HEK293T (cell line): ENCODE measurements around the gene CRYBB1.

ENCODE experiments used
- CTCF ChIA-PET: fragments of 350-600 bp; formaldehyde crosslinking; extraction: SDS; loops from one replicate; lab custom pipeline; 2021; ENCODE audit warnings: antibody characterized with exemption, inconsistent platforms; lab: Yijun Ruan, JAX
- POLR2A ChIA-PET: fragments of 350-600 bp; formaldehyde crosslinking; extraction: SDS; loops from one replicate; lab custom pipeline; 2020; ENCODE audit warnings: antibody characterized with exemption, inconsistent platforms; lab: Yijun Ruan, JAX
- DNase-seq: peaks from one replicate; pipeline ENCODE4 v3.0.0; 2012; ENCODE audit warnings: mixed read lengths; ENCODE audit errors: extremely low spot score
- ARNT ChIP-seq: fragments of 450-650 bp; IDR thresholded peaks from 2 replicates; pipeline ENCODE4 v1.6.1; 2017; ENCODE audit warnings: mild to moderate bottlenecking
- BHLHE40 ChIP-seq: fragments of 450-650 bp; IDR thresholded peaks from 2 replicates; pipeline ENCODE4 v1.6.1; 2016; ENCODE audit warnings: mild to moderate bottlenecking, moderate library complexity, borderline replicate concordance
- CTBP1 ChIP-seq: fragments of 450-650 bp; IDR thresholded peaks from 2 replicates; pipeline ENCODE4 v1.6.1; 2016; ENCODE audit warnings: borderline replicate concordance
- ELF4 ChIP-seq: fragments of 450-650 bp; IDR thresholded peaks from 2 replicates; pipeline ENCODE4 v1.6.1; 2017; ENCODE audit warnings: antibody characterized with exemption
- FOXA1 ChIP-seq: fragments of 450-650 bp; IDR thresholded peaks from 2 replicates; pipeline ENCODE4 v1.6.1; 2016; ENCODE audit warnings: mild to moderate bottlenecking
- FOXK2 ChIP-seq: fragments of 450-650 bp; IDR thresholded peaks from 2 replicates; pipeline ENCODE4 v1.6.1; 2016; ENCODE audit warnings: mild to moderate bottlenecking
- FOXM1 ChIP-seq: fragments of 450-650 bp; IDR thresholded peaks from 2 replicates; pipeline ENCODE4 v1.6.1; 2017; ENCODE audit warnings: mild to moderate bottlenecking, borderline replicate concordance
- HDGF ChIP-seq: fragments of 450-650 bp; IDR thresholded peaks from 2 replicates; pipeline ENCODE4 v1.6.1; 2017; ENCODE audit warnings: antibody characterized with exemption, borderline replicate concordance
- L3MBTL2 ChIP-seq: fragments of 450-650 bp; conservative IDR thresholded peaks from 2 replicates; pipeline ENCODE4 v1.6.1; 2016; ENCODE audit warnings: mild to moderate bottlenecking
- LEF1 ChIP-seq: fragments of 450-650 bp; IDR thresholded peaks from 2 replicates; pipeline ENCODE4 v1.6.1; 2017; ENCODE audit warnings: mild to moderate bottlenecking, borderline replicate concordance
- NFRKB ChIP-seq: fragments of 450-650 bp; IDR thresholded peaks from 2 replicates; pipeline ENCODE4 v1.6.1; 2016; ENCODE audit warnings: mild to moderate bottlenecking, moderate library complexity
- PKNOX1 ChIP-seq: fragments of 450-650 bp; IDR thresholded peaks from 2 replicates; pipeline ENCODE4 v1.6.1; 2016
- SP1 ChIP-seq: fragments of 450-650 bp; IDR thresholded peaks from 2 replicates; pipeline ENCODE4 v1.6.1; 2017
- SUZ12 ChIP-seq: fragments of 450-650 bp; IDR thresholded peaks from 2 replicates; pipeline ENCODE4 v1.6.1; 2016; ENCODE audit warnings: mild to moderate bottlenecking
- TARDBP ChIP-seq: fragments of 450-650 bp; IDR thresholded peaks from 2 replicates; pipeline ENCODE4 v1.6.1; 2016
- ZNF384 ChIP-seq: fragments of 450-650 bp; IDR thresholded peaks from 2 replicates; pipeline ENCODE4 v1.6.1; 2016

The CRYBB1 gene

GRCh38 chr22:26608129-26608528, 9.7 kb downstream of the CRYBB1 start:
- no peak for TF ChIP-seq NFRKB
- no peak for TF ChIP-seq PKNOX1
- no peak for TF ChIP-seq HDGF
- no peak for TF ChIP-seq FOXA1
- no peak for TF ChIP-seq ZNF384
- no peak for TF ChIP-seq L3MBTL2
- TF ChIP-seq SUZ12, result no peak
- TF ChIP-seq FOXM1, result no peak
- TF ChIP-seq FOXK2, result no peak
- TF ChIP-seq CTBP1, result no peak
- no peak for TF ChIP-seq BHLHE40
- no peak for TF ChIP-seq LEF1
- TF ChIP-seq TARDBP, result no peak
- no peak for TF ChIP-seq ARNT
- no peak for TF ChIP-seq SP1
- TF ChIP-seq ELF4, result no peak
- POLR2A ChIA-PET, result no interaction called here
- no peak for DNase-seq
- CTCF ChIA-PET, result no interaction called here

GRCh38 chr22:26606611-26607010, 11.2 kb downstream of the CRYBB1 start:
- POLR2A ChIA-PET, result no interaction called here
- CTCF ChIA-PET, result no interaction called here
- TF ChIP-seq ARNT (no peak), CTBP1 (no peak), HDGF (no peak), BHLHE40 (no peak), LEF1 (no peak), SP1 (no peak), ELF4 (no peak), SUZ12 (no peak), NFRKB (no peak), PKNOX1 (no peak), FOXK2 (no peak)
- DNase-seq, result no peak

- no peak for DNase-seq
- CTCF ChIA-PET, result no interaction called here
- POLR2A ChIA-PET, result no interaction called here
- TF ChIP-seq FOXM1 (no peak), FOXA1 (no peak), HDGF (no peak), TARDBP (no peak), SUZ12 (no peak), ARNT (no peak), FOXK2 (no peak), ZNF384 (no peak), ELF4 (no peak), CTBP1 (no peak), NFRKB (no peak), L3MBTL2 (no peak), LEF1 (no peak), PKNOX1 (no peak)
Observed at GRCh38 chr22:26604368-26604767, 13.5 kb downstream of the CRYBB1 start.

- CTCF ChIA-PET, result no interaction called here
- TF ChIP-seq LEF1 (no peak), SUZ12 (no peak), SP1 (no peak), ELF4 (no peak), NFRKB (no peak), ARNT (no peak), BHLHE40 (no peak), ZNF384 (no peak), HDGF (no peak), FOXA1 (no peak), PKNOX1 (no peak), FOXM1 (no peak), CTBP1 (no peak), L3MBTL2 (no peak), FOXK2 (no peak), TARDBP (no peak)
- POLR2A ChIA-PET, result no interaction called here
- no peak for DNase-seq
Observed at GRCh38 chr22:26602127-26602526, 15.7 kb downstream of the CRYBB1 start.

GRCh38 chr22:26601726-26602125, 16.1 kb downstream of the CRYBB1 start:
- no peak for TF ChIP-seq ELF4
- TF ChIP-seq TARDBP, result no peak
- no peak for TF ChIP-seq NFRKB
- TF ChIP-seq SUZ12, result no peak
- TF ChIP-seq L3MBTL2, result no peak
- no peak for TF ChIP-seq BHLHE40
- no peak for TF ChIP-seq ZNF384
- TF ChIP-seq FOXA1, result no peak
- TF ChIP-seq FOXM1, result no peak
- TF ChIP-seq SP1, result no peak
- no peak for TF ChIP-seq PKNOX1
- TF ChIP-seq LEF1, result no peak
- TF ChIP-seq ARNT, result no peak
- no peak for TF ChIP-seq CTBP1
- TF ChIP-seq HDGF, result no peak
- TF ChIP-seq FOXK2, result no peak
- ChIA-PET POLR2A (no interaction called here), CTCF (no interaction called here)
- no peak for DNase-seq
